IMR-90 (cell line): ENCODE data around the gene OPHN1. TPM values are rescaled to one million over a fixed set of nuclear protein-coding genes. Genes with fewer than 3 reads are reported as not detected.

ENCODE experiments used
- ATAC-seq: fragments of 200-7000 bp; cut with Tn5 transposase; 2 replicates; pipeline ENCODE4 v1.9.1; 2020; ENCODE audit warnings: low read depth, mild to moderate bottlenecking, moderate library complexity
- BruUV-seq: library from RNA; stranded (reverse); fragments of 400-500 nt; replicated peaks from 2 replicates; lab custom pipeline; 2021; lab: Mats Ljungman, UMichigan
- CTCF ChIA-PET: fragments of 300-600 bp; formaldehyde crosslinking; extraction: SDS; loops from one replicate; lab custom pipeline; 2021; ENCODE audit warnings: antibody characterized with exemption; lab: Yijun Ruan, JAX
- POLR2A ChIA-PET: fragments of 300-600 bp; sonication (Branson Sonifier 250); formaldehyde crosslinking; loops from one replicate; lab custom pipeline; 2022; ENCODE audit warnings: antibody characterized with exemption; ENCODE audit not compliant: unreplicated experiment; lab: Charles Lee
- DNase-seq: peaks from one replicate; pipeline ENCODE4 v3.0.0; 2013
- H2AFZ ChIP-seq: replicated peaks from 2 replicates; pipeline ENCODE3; 2013; ENCODE audit warnings: low read length, mild to moderate bottlenecking; ENCODE audit not compliant: poor library complexity
- H2AK5ac ChIP-seq: 2 replicates; pipeline ENCODE4 v1.6.1; 2013; ENCODE audit warnings: low read depth, low read length, inconsistent platforms
- H2AK9ac ChIP-seq: replicated peaks from 2 replicates; pipeline ENCODE3; 2013; ENCODE audit warnings: mild to moderate bottlenecking, low read depth, low read length, moderate library complexity; ENCODE audit not compliant: poor library complexity
- H2BK120ac ChIP-seq: 2 replicates; pipeline ENCODE4 v1.6.1; 2013; ENCODE audit warnings: low read depth, low read length, inconsistent platforms
- H2BK15ac ChIP-seq: 3 replicates; pipeline ENCODE4 v1.6.1; 2013; ENCODE audit warnings: low read depth, low read length, inconsistent platforms
- H2BK20ac ChIP-seq: 2 replicates; pipeline ENCODE4 v1.6.1; 2013; ENCODE audit warnings: low read depth, mild to moderate bottlenecking, inconsistent platforms, low read length, moderate library complexity
- H2BK5ac ChIP-seq: 2 replicates; pipeline ENCODE4 v1.6.1; 2013; ENCODE audit warnings: mild to moderate bottlenecking, low read depth, low read length, inconsistent platforms; ENCODE audit not compliant: poor library complexity, severe bottlenecking
- H3K14ac ChIP-seq: replicated peaks from 2 replicates; pipeline ENCODE4 v1.6.1; 2013; ENCODE audit warnings: low read depth, low read length, inconsistent platforms
- H3K18ac ChIP-seq: 2 replicates; pipeline ENCODE4 v1.6.1; 2013; ENCODE audit warnings: low read depth, low read length, control low read depth
- H3K23ac ChIP-seq: 2 replicates; pipeline ENCODE4 v1.6.1; 2013; ENCODE audit warnings: low read depth, low read length, inconsistent platforms
- H3K27ac ChIP-seq: 2 replicates; pipeline ENCODE4 v1.5.1; 2013; ENCODE audit warnings: mild to moderate bottlenecking, control low read depth, low read length; ENCODE audit not compliant: insufficient read depth
- H3K27me3 ChIP-seq: 2 replicates; pipeline ENCODE4 v1.6.1; 2013; ENCODE audit warnings: low read length; ENCODE audit not compliant: control insufficient read depth, insufficient read depth
- H3K36me3 ChIP-seq: 2 replicates; pipeline ENCODE4 v1.6.1; 2013; ENCODE audit warnings: low read length, mixed read lengths; ENCODE audit not compliant: control insufficient read depth, insufficient read depth
- H3K4ac ChIP-seq: 2 replicates; pipeline ENCODE4 v1.6.1; 2013; ENCODE audit warnings: low read depth, low read length, inconsistent platforms
- H3K4me1 ChIP-seq: 2 replicates; pipeline ENCODE4 v1.6.1; 2013; ENCODE audit warnings: low read length, mixed read lengths; ENCODE audit not compliant: control insufficient read depth, insufficient read depth
- H3K4me2 ChIP-seq: 2 replicates; pipeline ENCODE4 v1.6.1; 2013; ENCODE audit warnings: low read depth, mild to moderate bottlenecking, control low read depth, low read length, moderate library complexity
- H3K4me3 ChIP-seq: 2 replicates; pipeline ENCODE4 v1.5.1; 2013; ENCODE audit warnings: low read depth, mild to moderate bottlenecking, control low read depth, low read length, moderate library complexity; ENCODE audit not compliant: insufficient read depth
- H3K56ac ChIP-seq: 2 replicates; pipeline ENCODE4 v1.6.1; 2013; ENCODE audit warnings: low read length, inconsistent platforms; ENCODE audit not compliant: insufficient read depth; ENCODE audit errors: extremely low read depth
- H3K79me1 ChIP-seq, 2 experiments: 2 replicates each; pipeline ENCODE4 v1.6.1; 2013; ENCODE audit warnings: low read length in 2 of 2, inconsistent platforms in 1 of 2, low read depth in 1 of 2
- H3K9ac ChIP-seq: 2 replicates; pipeline ENCODE4 v1.6.1; 2013; ENCODE audit warnings: low read depth, low read length, control low read depth
- H3K9me1 ChIP-seq: 2 replicates; pipeline ENCODE4 v1.6.1; 2013; ENCODE audit warnings: low read length, inconsistent platforms; ENCODE audit not compliant: insufficient read depth
- H3K9me3 ChIP-seq: 2 replicates; pipeline ENCODE4 v1.6.1; 2013; ENCODE audit warnings: low read length; ENCODE audit not compliant: control insufficient read depth, insufficient read depth
- H4K20me1 ChIP-seq: 2 replicates; pipeline ENCODE4 v1.6.1; 2013; ENCODE audit warnings: low read length, inconsistent platforms; ENCODE audit not compliant: insufficient read depth
- H4K5ac ChIP-seq: 2 replicates; pipeline ENCODE4 v1.6.1; 2013; ENCODE audit warnings: mild to moderate bottlenecking, low read depth, low read length, control low read depth
- H4K8ac ChIP-seq, 2 experiments: 2 replicates each; pipeline ENCODE4 v1.6.1; 2013; ENCODE audit warnings: low read depth in 2 of 2, low read length in 2 of 2, control low read depth in 1 of 2, inconsistent platforms in 1 of 2
- H4K91ac ChIP-seq: 2 replicates; pipeline ENCODE4 v1.6.1; 2013; ENCODE audit warnings: low read depth, low read length, inconsistent platforms; ENCODE audit not compliant: insufficient read depth
- BHLHE40 ChIP-seq: fragments of 150-350 bp; IDR thresholded peaks from 2 replicates; pipeline ENCODE4 v1.6.1; 2016; ENCODE audit warnings: mild to moderate bottlenecking, low read depth, low read length
- CEBPB ChIP-seq: IDR thresholded peaks from 2 replicates; pipeline ENCODE4 v1.6.1; 2012; ENCODE audit warnings: low read depth, low read length, improper control_type of control experiment
- ELK1 ChIP-seq: fragments of 150-350 bp; IDR thresholded peaks from 2 replicates; pipeline ENCODE4 v1.6.1; 2016; ENCODE audit warnings: low read depth, mild to moderate bottlenecking, low read length, moderate library complexity, borderline replicate concordance
- FOS ChIP-seq: fragments of 150-350 bp; IDR thresholded peaks from 2 replicates; pipeline ENCODE4 v1.6.1; 2016; ENCODE audit warnings: low read depth, low read length
- MAZ ChIP-seq: IDR thresholded peaks from 2 replicates; pipeline ENCODE4 v1.6.1; 2012; ENCODE audit warnings: low read depth, mild to moderate bottlenecking, low read length, improper control_type of control experiment, moderate library complexity, borderline replicate concordance
- MXI1 ChIP-seq: IDR thresholded peaks from 2 replicates; pipeline ENCODE4 v1.6.1; 2012; ENCODE audit warnings: low read depth, mild to moderate bottlenecking, low read length, moderate library complexity, borderline replicate concordance
- NFE2L2 ChIP-seq: fragments of 150-350 bp; IDR thresholded peaks from 2 replicates; pipeline ENCODE4 v1.6.1; 2016; ENCODE audit warnings: low read depth, mild to moderate bottlenecking, low read length
- POLR2A ChIP-seq: IDR thresholded peaks from 2 replicates; pipeline ENCODE4 v1.6.1; 2012; ENCODE audit warnings: mild to moderate bottlenecking, low read depth, low read length
- RAD21 ChIP-seq: IDR thresholded peaks from 2 replicates; pipeline ENCODE4 v1.6.1; 2012; ENCODE audit warnings: low read length, improper control_type of control experiment
- RCOR1 ChIP-seq: IDR thresholded peaks from 2 replicates; pipeline ENCODE4 v1.6.1; 2012; ENCODE audit warnings: mild to moderate bottlenecking, low read length, improper control_type of control experiment; ENCODE audit not compliant: insufficient replicate concordance
- RFX5 ChIP-seq: IDR thresholded peaks from 2 replicates; pipeline ENCODE4 v1.8.0; 2012; ENCODE audit warnings: low read depth, mild to moderate bottlenecking, low read length, moderate library complexity
- USF2 ChIP-seq: fragments of 150-350 bp; IDR thresholded peaks from 2 replicates; pipeline ENCODE4 v1.6.1; 2017; ENCODE audit warnings: mild to moderate bottlenecking, antibody characterized with exemption, low read length, low read depth
- WGBS, 2 experiments: methylation state at CpG; one replicate each; pipeline versions ENCODE4 v1.1.5 to v1.1.7; 2013; ENCODE audit warnings: missing lambda C conversion rate in 2 of 2; ENCODE audit not compliant: insufficient read length in 1 of 2; ENCODE audit errors: extremely low coverage in 2 of 2; 5-methylcytosine and 5-hydroxymethylcytosine counted together
- dilution Hi-C: fragments of 300-500 bp; cut with HindIII; formaldehyde crosslinking; loops from one replicate; pipeline ENCODE4 v1.14.3; 2018; ENCODE audit warnings: low sequenced_read_pairs; ENCODE audit not compliant: unreplicated experiment
- in situ Hi-C: fragments of 300-500 bp; cut with MboI; formaldehyde crosslinking; loops from 3 replicates; pipeline ENCODE4 v1.14.3; 2019; ENCODE audit warnings: low sequenced_read_pairs, inconsistent platforms, mixed read lengths
- intact Hi-C: fragments of 100-400 bp; cut with micrococcal nuclease; formaldehyde crosslinking; loops from 2 replicates; pipeline ENCODE4 v1.10.0; 2022
- polyA plus RNA-seq, 3 experiments: library from polyadenylated mRNA; depleted of rRNA; stranded (reverse); fragments of >200 nt; gene quantifications; 2 replicates each; pipeline ENCODE4 v1.2.3, GENCODE V29; 2012; ENCODE audit warnings: low replicate concordance in 1 of 3
- total RNA-seq: library from RNA; depleted of rRNA; stranded (reverse); fragments of >200 nt; gene quantifications from 2 replicates; pipeline ENCODE4 v1.2.3, GENCODE V29; 2012

Gene OPHN1
- total and polyA plus RNA-seq, 2 of the 4 experiments (the other 2 are of a cell fraction): 4.0 to 13.1 TPM

GRCh38 chrX:68204521-68205038, 228.7 kb downstream of the OPHN1 start:
- Histone ChIP-seq H3K9ac (no peak overlapping the region), H3K79me1 (no peaks in the 10 kb centered on the region), H2BK20ac (no peak overlapping the region), H2BK15ac (no peak overlapping the region), H3K4me3 (no peak overlapping the region), H4K5ac (no peak overlapping the region), H2BK120ac (no peak overlapping the region), H3K18ac (no peak overlapping the region), H3K23ac (no peak overlapping the region), H2AK9ac (no peak overlapping the region), H4K20me1 (no peaks in the 10 kb centered on the region), H3K4ac (no peak overlapping the region), H3K27ac (no peak overlapping the region), H4K91ac (no peak overlapping the region), H3K4me1 (no peaks in the 10 kb centered on the region), H4K8ac (no peak overlapping the region), H3K9me3 (no peaks in the 10 kb centered on the region), H3K36me3 (0 out of 2 replicates have a peak, but pooled peaks cover 1% of the 10 kb centered on the region), H2BK5ac (no peak overlapping the region), H3K9me1 (no peaks in the 10 kb centered on the region), H3K4me2 (no peak overlapping the region), H3K14ac (no peak overlapping the region), H3K56ac (no peak overlapping the region), H2AFZ (no peak overlapping the region), H3K27me3 (peaks cover 2% of the 10 kb centered on the region; the same call in 1 of the 2 replicates), H2AK5ac (no peak overlapping the region)
- in situ Hi-C loops (no loop called here), dilution Hi-C loops (no loop called here), intact Hi-C loops (no loop called here)
- ATAC-seq (no peak), DNase-seq (no peak)
- ChIA-PET POLR2A (no interaction called here), CTCF (interaction anchor here (1.4 kb wide), 1 partner anchor 11 kb away, joined by 3 read pairs; no protein-coding TSS in a partner anchor)
- no peak for TF ChIP-seq POLR2A
- no peak for TF ChIP-seq MXI1
- no peak for TF ChIP-seq FOS
- no peak for TF ChIP-seq ELK1
- TF ChIP-seq RAD21: no peak
- TF ChIP-seq RCOR1: no peak
- no peak for TF ChIP-seq MAZ
- TF ChIP-seq NFE2L2: no peak
- no peak for TF ChIP-seq BHLHE40
- TF ChIP-seq USF2: no peak
- TF ChIP-seq CEBPB: no peak
- no peak for TF ChIP-seq RFX5
- BruUV-seq: no TSS peak
- no CpG with 5 or more reads among the region's 1 CpG for WGBS, 2 experiments
